ENCODE data around the gene DYNC1I2.
A peak's percentile ranks its signal among the peaks of the same experiment; 100 is the strongest.

DYNC1I2 gene

DNA sequence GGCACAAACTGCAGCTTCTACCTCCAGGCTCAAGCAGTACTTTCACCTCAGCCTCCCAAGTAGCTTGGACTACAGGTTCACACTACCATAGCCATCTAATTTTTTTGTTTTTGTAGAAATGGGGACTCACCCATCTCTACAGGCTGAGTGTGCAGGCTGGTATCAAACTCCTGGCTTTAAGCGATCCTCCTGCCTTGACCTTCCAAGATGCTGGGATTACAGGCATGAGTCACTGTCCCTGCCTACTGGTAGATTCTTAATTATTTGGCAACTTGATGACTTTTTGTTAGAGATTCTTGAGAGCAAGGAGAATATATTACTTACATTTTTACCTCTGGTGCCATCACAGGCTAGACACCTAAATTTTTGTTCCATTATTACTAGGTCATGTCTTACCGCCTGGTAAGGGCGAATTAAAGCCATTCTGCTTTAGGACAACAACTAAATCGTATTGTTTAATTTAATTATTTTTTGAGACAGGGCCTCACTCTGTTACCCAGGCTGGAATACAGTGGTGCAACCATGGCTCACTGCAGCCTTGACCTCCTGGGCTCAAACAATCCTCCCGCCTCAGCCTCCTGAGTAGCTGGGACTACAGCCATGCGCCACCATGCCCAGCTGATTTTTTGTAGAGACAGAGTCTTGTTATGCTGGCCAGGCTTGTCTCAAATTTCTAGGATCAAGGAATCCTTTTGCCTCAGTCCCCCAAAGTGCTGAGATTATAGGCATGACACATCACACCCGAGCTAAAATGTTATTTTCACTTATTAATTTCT lies 15.7 kb downstream of the DYNC1I2 start:
- DNase-seq, result no peak
- Histone ChIP-seq H3K36me3 (ENCODE audit: insufficient read depth, low read length) (peaks cover 8% of the 10 kb centered on the region), H2AFZ (ENCODE audit: low read depth, low read length) (no peak overlapping the region), H3K4me3 (ENCODE audit: low read depth in 1 of 2, low read length in 2 of 2) (no peak overlapping the region), H3K4me1 (ENCODE audit: insufficient read depth, low read length) (no peaks in the 10 kb centered on the region), H4K20me1 (ENCODE audit: insufficient read depth, low read length) (no peaks in the 10 kb centered on the region; the same call in 1 of the 2 replicates), H3K27ac (ENCODE audit: low read length) (no peak overlapping the region), H3K27me3 (ENCODE audit: insufficient read depth, low read length, poor library complexity) (no peaks in the 10 kb centered on the region), H3K9me3 (ENCODE audit: insufficient read depth, low read length, severe bottlenecking) (no peaks in the 10 kb centered on the region), H3K4me2 (ENCODE audit: insufficient read depth, low read length) (no peak overlapping the region), H3K9ac (ENCODE audit: low read depth, low read length) (no peak overlapping the region), H3K79me2 (ENCODE audit: insufficient read depth, low read length) (no peaks in the 10 kb centered on the region)
- no peak for ATAC-seq (ENCODE audit: insufficient read depth, low read depth)
- no peak for TF ChIP-seq CTCF (IDR thresholded peaks at IDR 0.05; ENCODE audit: borderline replicate concordance, extremely low read depth, low read length, poor library complexity, severe bottlenecking)
- no peak for TF ChIP-seq EZH2 (IDR thresholded peaks at IDR 0.05; ENCODE audit: borderline replicate concordance, low read depth, low read length, severe bottlenecking)

GRCh38 chr2:171703574-171704347 lies 16.5 kb downstream of the DYNC1I2 start:
- peaks cover 8% of the 10 kb centered on the region for H3K36me3 ChIP-seq (ENCODE audit: insufficient read depth, low read length)

GRCh38 chr2:171706152-171706803 lies 19.0 kb downstream of the DYNC1I2 start:
- H3K27ac ChIP-seq (ENCODE audit: low read length), result no peak overlapping the region
- no peak overlapping the region for H2AFZ ChIP-seq (ENCODE audit: low read depth, low read length)
- no peaks in the 10 kb centered on the region for H3K9me3 ChIP-seq (ENCODE audit: insufficient read depth, low read length, severe bottlenecking)
- H3K27me3 ChIP-seq (ENCODE audit: insufficient read depth, low read length, poor library complexity), result no peaks in the 10 kb centered on the region
- DNase-seq (no peak), ATAC-seq (ENCODE audit: insufficient read depth, low read depth) (peak; percentile 64; the same call in 2 of the 3 replicates)
- no peaks in the 10 kb centered on the region for H3K79me2 ChIP-seq (ENCODE audit: insufficient read depth, low read length)
- H3K4me3 ChIP-seq (ENCODE audit: low read depth in 1 of 2, low read length in 2 of 2), result no peak overlapping the region
- H4K20me1 ChIP-seq (ENCODE audit: insufficient read depth, low read length), result no peaks in the 10 kb centered on the region; the same call in 1 of the 2 replicates
- peaks cover 4% of the 10 kb centered on the region for H3K36me3 ChIP-seq (ENCODE audit: insufficient read depth, low read length)
- H3K4me2 ChIP-seq (ENCODE audit: insufficient read depth, low read length), result no peak overlapping the region
- TF ChIP-seq EZH2 (IDR thresholded peaks at IDR 0.05; ENCODE audit: borderline replicate concordance, low read depth, low read length, severe bottlenecking), result no peak
- TF ChIP-seq CTCF (IDR thresholded peaks at IDR 0.05; ENCODE audit: borderline replicate concordance, extremely low read depth, low read length, poor library complexity, severe bottlenecking), result peak; percentile 60
- H3K9ac ChIP-seq (ENCODE audit: low read depth, low read length), result no peak overlapping the region
- H3K4me1 ChIP-seq (ENCODE audit: insufficient read depth, low read length), result no peaks in the 10 kb centered on the region

More at GRCh38 chr2:171703574-171704347, 16.5 kb downstream of the DYNC1I2 start:
- TF ChIP-seq EZH2 (IDR thresholded peaks at IDR 0.05; ENCODE audit: borderline replicate concordance, low read depth, low read length, severe bottlenecking), result no peak
- TF ChIP-seq CTCF (IDR thresholded peaks at IDR 0.05; ENCODE audit: borderline replicate concordance, extremely low read depth, low read length, poor library complexity, severe bottlenecking), result peak; percentile 68
- Histone ChIP-seq H3K9me3 (ENCODE audit: insufficient read depth, low read length, severe bottlenecking) (no peaks in the 10 kb centered on the region), H3K27me3 (ENCODE audit: insufficient read depth, low read length, poor library complexity) (no peaks in the 10 kb centered on the region), H3K4me1 (ENCODE audit: insufficient read depth, low read length) (no peaks in the 10 kb centered on the region), H4K20me1 (ENCODE audit: insufficient read depth, low read length) (no peaks in the 10 kb centered on the region; the same call in 1 of the 2 replicates), H3K4me3 (ENCODE audit: low read depth in 1 of 2, low read length in 2 of 2) (no peak overlapping the region), H2AFZ (ENCODE audit: low read depth, low read length) (no peak overlapping the region), H3K9ac (ENCODE audit: low read depth, low read length) (no peak overlapping the region), H3K79me2 (ENCODE audit: insufficient read depth, low read length) (no peaks in the 10 kb centered on the region), H3K27ac (ENCODE audit: low read length) (no peak overlapping the region), H3K4me2 (ENCODE audit: insufficient read depth, low read length) (no peak overlapping the region)
- no peak for DNase-seq
- ATAC-seq (ENCODE audit: insufficient read depth, low read depth), result 0 out of 3 replicates have a peak, but pooled peaks have one; percentile 52

Data from DND-41 (cell line).